HG03135 (cell line): ENCODE measurements around the gene C20orf144.
A peak's percentile ranks its signal among the peaks of the same experiment; 100 is the strongest.

Experiments used
- ATAC-seq: cut with Tn5 transposase; IDR thresholded peaks from one replicate; pipeline ENCODE4 v1.9.1; 2021; ENCODE audit warnings: mild to moderate bottlenecking, moderate library complexity; ENCODE audit not compliant: unreplicated experiment

Gene C20orf144

DNA sequence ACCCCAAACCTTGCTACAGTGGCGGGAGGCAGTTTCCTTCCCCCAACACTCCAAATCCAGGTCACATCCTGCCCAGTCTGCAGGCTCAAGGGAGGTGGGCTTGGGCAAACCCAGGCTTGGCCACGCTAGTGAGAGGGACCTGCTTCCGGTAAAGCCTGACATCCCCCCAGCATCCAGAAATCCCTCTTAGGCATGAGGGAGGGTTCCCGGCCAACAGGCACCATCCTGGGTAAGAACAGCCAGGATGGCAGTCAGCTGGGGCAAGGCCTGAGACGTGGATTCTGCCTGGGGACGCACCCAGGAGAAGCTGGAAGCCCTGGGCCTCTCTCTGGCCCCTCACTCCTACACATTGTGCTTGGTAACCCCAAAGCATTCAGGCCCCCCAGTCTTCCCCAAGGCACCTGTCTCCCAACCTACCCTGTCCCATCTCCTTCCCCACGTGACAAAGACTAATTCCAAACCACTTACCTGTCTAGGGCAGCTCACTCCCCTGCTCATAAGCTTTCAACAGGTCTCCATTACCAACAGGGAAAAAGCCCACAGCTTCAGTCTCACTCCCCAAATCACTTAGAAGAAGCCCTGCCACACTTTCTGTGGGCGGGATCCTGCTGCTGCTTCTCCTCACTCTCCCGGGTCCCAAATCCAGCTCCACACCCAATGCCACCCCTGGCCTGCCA, 2.1 kb downstream of the C20orf144 start:
- ATAC-seq, result no peak

DNA sequence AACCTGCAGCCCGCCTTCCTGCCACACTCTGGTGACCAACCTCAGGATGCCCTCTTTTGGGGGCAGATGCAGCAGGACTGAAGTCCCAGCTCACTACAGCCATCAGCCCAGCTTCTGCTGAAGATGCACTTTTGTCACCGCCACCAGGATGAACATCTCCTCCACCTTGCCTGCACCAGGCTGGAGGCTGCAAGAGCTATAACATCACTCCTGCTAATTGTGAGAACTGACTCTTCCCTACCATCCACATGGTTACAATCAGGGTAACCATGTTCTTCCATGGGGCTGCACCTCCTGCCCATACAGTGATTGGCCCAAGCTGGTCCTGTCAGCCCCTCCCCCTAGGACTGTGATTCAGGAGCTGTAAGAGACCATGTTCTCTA, 2.6 kb downstream of the C20orf144 start:
- ATAC-seq, result no peak

DNA sequence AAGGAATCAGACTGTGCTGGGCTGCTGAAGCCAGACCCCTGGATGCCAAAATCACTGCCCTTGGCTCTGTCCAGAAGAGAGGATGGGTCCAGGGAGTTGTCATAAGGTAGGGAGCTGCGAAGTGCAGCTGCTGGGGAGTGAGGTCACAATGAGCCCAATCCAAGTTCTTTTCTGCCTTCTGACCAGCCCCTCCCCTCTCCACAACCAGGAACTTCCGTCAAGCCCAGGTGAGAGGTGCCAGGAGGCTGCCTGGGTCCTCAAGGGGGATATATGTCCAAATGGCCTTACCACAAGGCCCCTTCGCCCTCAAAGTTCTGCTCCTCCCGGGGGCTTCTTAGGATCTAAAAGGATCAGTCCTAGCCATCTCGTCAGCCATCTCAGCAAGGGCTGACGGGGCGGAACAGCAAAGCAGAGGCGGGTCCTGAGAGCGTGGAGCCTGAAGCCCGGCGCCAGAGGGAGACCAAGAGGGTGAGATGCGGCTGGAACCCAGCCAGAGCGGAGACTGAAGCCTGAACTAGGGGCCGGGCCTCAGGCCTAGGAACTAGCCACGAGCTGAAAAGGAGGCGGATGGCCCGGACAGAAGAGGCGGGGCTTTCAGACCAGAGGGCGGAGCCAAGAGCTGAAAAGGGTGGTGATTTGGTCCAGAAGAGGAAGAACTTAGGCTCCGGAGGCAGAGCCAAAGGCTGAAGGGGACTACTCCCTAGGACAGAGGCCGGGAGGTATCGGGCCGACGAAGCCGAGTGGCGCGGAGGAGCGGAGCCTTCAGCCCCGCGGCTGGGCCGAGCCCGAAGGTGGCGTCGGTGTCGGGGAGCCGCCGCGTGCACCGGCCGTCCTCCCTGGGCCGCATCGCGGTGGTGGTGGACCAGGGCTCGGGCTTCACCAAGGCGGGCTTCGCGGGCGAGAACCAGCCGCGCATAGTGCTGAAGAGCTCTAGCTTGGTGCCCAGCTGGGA, 4.4 kb downstream of the C20orf144 start, which contains the start of gene ACTL10:
Gene ACTL10 (plus strand): TSS at position 651 of the 952 bp plus-strand sequence. CDS start 555 bp downstream, outside the sequence.
- ATAC-seq, result peak; percentile 74

GRCh38 chr20:33667245-33667675, 5.1 kb downstream of the C20orf144 start:
- peak; percentile 14 for ATAC-seq

DNA sequence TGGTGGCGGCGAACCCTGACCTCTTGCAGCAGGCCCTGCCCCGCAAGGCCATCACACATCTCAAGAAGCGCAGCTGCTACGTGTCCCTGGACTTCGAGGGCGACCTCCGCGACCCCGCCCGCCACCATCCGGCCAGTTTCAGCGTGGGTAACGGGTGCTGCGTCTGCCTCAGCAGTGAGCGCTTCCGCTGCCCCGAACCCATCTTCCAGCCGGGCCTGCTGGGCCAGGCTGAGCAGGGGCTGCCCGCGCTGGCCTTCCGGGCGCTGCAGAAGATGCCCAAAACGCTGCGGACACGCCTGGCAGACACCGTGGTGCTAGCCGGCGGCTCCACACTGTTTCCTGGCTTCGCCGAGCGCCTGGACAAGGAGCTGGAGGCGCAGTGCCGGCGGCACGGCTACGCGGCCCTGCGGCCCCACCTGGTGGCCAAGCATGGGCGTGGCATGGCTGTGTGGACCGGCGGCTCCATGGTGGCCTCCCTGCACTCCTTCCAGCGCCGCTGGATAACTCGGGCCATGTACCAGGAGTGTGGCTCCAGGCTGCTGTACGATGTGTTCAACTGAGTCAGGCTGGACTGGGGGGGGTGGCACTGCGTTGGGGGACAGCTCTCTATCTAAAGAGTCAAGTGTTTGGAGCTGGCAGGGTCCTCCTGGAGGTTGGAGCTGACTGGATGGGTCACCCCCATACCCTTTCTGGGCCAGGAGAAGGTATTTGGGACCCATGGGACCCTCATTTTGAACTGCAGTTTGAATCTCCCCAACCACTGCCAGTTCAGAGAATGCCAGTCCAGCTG, 5.7 kb downstream of the C20orf144 start:
- peak; percentile 38 for ATAC-seq

DNA sequence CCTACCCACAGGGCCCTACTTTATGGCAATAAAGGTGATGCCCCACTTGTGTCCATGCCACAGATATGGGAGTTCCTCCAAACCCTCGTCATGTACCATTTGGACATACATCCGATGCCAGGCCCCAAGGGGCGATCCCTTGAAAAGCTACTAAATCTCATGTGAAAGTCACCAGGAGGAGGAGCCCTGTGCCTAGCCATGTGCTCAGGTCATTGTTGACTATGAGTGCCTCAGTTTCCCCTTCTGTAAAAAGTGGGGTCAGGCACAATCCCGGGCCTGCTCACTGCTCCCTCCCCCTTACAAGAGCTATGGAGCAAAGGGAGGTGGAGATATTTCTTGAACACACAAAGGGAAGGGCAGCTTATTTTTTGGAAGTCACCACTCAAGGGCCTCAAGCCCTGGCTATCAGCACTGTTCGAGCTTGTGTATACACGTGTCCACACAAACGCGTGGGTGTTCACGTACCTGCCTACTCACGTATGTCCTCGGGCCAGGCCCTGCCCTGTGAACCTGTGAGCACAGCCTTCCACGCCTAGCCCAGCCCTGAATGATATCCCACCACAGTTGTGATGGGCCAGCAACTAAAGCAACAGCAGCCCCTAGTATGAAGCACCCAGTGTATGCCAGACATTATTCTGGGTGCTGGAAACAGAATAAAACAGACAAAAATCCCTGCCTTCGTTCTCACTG, 6.5 kb downstream of the C20orf144 start:
- ATAC-seq, result no peak

DNA sequence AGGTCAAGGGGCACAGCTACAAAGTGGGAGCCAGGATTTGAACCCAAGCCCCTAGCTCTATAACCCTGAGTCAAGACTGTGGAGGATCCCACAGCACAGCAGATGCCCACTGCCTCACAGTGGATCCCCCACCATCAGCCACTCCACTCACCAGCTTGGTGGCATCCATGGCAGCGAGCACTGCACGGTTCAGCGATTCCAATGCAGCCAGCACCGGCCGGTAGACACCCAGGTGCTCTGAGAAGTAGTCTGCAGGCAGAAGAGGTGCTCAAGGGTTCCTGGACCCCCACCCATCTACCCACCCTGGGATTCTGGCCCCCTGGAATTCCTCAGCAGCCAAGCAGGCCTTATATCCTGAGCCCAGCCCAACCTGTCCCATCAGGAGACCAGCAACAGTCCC, 7.1 kb downstream of the C20orf144 start:
- no peak for ATAC-seq

DNA sequence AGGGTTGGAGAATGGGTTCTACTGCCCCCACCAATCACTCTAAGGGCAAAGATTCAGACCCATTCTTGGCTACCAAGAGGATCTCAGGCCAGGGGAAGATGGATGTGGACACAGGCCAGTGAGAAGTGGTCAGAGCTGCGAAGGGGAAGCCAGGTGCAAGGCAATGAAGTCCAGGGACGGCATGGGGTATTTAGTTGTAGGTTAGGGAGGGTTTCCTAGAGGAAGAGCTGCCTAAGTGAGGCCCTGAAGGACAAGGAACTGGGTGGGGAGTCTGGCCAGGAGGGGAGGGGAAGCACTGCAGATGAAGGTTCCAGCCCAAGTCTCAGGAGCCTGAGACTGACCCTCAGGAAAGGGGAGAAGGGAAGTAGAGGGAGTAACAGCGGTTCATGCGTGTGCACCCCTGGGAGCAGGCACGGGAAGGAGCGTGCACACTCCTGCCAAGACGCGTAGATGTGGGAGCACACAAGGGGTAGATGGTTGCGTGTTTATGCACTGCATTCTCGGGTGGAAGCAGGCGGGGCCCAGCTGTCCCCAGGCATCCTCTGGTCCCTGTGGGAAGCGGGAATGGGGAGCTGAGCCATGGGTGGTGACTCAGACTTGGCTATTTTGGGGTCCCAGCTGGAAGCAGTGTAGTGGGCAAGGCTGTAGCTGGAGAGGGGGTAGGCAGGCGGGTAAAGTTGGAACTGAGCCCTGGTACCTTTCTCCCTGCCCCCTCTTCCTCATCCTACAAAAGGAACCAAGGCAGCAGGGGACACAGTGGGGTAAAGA, 7.9 kb downstream of the C20orf144 start:
- no peak for ATAC-seq

GRCh38 chr20:33670715-33671499, 8.8 kb downstream of the C20orf144 start:
- ATAC-seq, result no peak

DNA sequence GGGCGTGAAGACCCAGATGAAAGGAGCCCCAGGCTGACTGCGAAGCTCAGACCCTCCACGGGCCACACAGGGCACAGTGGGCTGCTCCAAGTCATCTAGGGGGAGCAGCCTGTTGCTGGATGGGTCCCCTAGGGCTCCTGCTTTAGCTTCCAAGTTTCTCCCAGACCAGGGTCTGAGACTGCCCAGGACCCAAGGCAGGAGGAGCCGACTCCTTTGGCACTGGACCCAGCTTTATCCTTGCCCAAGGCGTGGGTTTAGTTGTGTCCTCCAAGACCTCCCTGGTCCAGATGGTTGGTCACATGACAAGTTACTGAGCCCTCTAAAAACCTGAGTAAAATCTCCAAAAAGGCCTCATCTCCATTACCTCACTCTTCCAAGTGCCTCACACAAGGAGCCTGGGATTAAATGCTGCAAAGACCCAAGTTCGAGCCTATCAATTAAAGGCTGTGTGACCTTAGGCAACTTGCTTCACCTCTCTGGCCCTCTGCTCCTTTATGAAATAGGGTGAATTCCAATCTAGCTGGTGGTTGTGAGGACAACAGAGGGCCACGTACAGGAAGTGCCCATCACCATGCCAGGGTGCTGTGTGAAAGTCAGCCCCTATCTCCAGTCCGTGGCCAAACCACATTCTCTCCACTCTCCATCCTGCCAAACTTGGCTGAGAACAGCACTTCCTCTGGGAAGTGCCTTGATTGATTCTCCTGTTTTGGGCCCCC, 9.6 kb downstream of the C20orf144 start:
- ATAC-seq, result no peak

DNA sequence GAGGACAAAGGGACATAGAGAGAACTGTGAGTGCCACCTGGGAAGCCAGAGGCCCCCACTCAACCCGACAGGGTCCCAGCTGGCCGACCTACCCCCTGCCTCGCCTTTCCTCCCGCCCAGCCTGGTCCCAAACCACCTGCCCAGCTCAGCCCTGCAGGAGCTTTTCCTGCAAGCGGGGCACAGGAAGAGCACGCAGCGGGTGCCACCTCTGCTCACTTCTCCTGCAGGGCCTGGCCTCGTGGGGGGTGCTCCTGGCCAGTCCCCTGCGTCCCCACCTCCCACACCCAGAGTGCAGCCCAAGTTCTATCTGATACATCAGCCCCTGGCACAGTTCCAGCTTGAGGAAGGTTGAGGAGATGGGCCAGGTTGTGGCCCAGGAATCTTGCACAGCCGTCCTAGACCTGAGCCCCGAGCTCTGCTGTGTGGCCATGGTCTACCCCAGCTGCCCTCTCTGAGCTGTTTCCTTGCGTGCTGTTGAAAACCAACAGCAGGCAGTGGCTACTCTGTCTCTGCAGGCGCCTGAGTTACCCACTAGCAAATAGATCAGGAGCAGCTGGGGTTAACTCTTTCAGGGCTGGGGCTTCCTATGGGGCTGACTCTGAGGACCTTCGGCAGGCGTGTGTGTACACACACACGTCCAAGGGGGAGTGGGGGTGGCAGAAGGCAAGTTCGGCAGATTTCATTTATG, 10.4 kb downstream of the C20orf144 start:
- no peak for ATAC-seq

- no peak for ATAC-seq
These were observed 10.9 kb downstream of the C20orf144 start for GRCh38 chr20:33673114-33673409.

- ATAC-seq, result peak; percentile 25
These were observed 11.5 kb downstream of the C20orf144 start for GRCh38 chr20:33673410-33674293.

GRCh38 chr20:33674294-33675135, 12.4 kb downstream of the C20orf144 start, which contains the start of gene NECAB3:
NECAB3 (minus strand) TSS chr20:33674428; CDS start chr20:33674352, 76 bp downstream.
- ATAC-seq, result peak; percentile 42

DNA sequence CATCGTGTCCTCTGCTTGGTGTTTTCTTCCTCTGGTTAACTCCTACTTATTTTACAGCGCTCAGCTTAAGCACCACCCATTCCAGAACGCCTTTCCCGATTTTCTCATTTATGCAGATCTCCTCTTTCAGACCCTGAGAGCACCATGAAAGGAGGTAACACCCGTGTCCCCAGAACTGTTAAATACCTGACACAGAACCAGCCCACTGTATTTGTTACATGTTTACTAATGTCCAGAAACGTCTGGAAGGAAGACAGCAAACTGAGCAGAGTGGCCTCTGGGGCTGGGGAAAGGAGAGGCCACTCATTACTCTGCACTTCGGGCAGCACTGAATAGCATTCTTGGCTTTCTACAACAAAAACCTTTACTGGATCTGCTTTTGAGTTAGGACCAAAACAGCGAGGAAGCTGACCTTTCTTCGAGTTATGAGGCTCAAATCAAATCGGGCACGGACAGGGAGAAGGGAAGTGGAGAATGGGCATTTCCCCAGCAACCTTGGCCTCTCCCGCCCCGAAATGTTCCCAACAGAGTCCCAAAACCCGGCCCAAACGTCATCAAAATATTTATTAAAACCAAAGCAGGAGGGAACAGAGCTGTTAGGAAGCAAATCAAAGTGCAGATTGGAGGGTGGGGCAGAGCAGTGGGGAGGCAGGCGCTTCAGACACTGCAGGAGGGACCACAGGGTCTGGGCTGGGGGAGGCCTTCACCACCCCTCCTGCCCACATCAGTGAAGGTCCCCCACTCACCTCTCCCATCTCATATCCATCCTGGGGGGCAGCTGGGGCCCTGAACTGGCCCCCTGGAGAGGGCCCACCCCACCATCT, 13.2 kb downstream of the C20orf144 start:
- no peak for ATAC-seq
